GM13976 (cell line): Measurements from ENCODE around the gene PGLYRP1.

ENCODE experiments used
- DNase-seq: peaks from one replicate; pipeline ENCODE4 v3.0.0; 2012; ENCODE audit warnings: low spot score
- in situ Hi-C: fragments of 300-500 bp; cut with MboI; formaldehyde crosslinking; loops from one replicate; pipeline ENCODE4 v1.12.0; 2022; ENCODE audit warnings: low sequenced_read_pairs, mixed read lengths, inconsistent platforms; ENCODE audit not compliant: unreplicated experiment
- TF ChIP-seq, protein P1 (sequence below): IDR thresholded peaks from 2 replicates; pipeline ENCODE4 v1.5.1; 2012; ENCODE audit warnings: borderline replicate concordance, mild to moderate bottlenecking; ENCODE audit not compliant: insufficient read depth; ENCODE audit errors: extremely low read depth, missing control alignments, control extremely low read depth

PGLYRP1 gene

GRCh38 chr19:46033401-46033800, 10.5 kb upstream of the PGLYRP1 start:
- TF ChIP-seq, protein P1, sequence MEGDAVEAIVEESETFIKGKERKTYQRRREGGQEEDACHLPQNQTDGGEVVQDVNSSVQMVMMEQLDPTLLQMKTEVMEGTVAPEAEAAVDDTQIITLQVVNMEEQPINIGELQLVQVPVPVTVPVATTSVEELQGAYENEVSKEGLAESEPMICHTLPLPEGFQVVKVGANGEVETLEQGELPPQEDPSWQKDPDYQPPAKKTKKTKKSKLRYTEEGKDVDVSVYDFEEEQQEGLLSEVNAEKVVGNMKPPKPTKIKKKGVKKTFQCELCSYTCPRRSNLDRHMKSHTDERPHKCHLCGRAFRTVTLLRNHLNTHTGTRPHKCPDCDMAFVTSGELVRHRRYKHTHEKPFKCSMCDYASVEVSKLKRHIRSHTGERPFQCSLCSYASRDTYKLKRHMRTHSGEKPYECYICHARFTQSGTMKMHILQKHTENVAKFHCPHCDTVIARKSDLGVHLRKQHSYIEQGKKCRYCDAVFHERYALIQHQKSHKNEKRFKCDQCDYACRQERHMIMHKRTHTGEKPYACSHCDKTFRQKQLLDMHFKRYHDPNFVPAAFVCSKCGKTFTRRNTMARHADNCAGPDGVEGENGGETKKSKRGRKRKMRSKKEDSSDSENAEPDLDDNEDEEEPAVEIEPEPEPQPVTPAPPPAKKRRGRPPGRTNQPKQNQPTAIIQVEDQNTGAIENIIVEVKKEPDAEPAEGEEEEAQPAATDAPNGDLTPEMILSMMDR, result no peak
- in situ Hi-C loops, result no loop called here
- DNase-seq, result no peak

DNA sequence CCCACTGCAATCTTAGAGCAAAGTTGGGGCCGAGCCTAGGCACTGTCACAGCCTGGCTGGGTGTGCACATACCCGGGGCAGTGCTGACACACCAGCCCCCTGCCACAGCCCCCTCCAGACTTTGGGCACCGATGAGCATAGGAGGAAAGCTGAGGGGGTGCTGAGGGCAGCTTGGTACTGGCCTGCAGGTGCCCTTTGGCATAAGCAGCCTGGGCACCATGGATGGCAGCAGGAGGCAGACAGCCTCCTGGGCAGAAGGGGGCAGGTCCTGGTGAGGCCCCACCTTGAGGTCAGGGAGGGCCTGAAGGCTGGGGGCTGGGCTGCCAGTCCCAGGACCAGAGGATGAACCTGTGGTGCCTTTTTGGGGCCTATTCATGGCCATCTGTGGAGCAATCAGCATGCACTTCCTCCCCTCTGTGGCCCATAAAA, 9.8 kb upstream of the PGLYRP1 start:
- DNase-seq, result no peak
- in situ Hi-C loops, result no loop called here
- TF ChIP-seq, protein P1, result no peak

DNA sequence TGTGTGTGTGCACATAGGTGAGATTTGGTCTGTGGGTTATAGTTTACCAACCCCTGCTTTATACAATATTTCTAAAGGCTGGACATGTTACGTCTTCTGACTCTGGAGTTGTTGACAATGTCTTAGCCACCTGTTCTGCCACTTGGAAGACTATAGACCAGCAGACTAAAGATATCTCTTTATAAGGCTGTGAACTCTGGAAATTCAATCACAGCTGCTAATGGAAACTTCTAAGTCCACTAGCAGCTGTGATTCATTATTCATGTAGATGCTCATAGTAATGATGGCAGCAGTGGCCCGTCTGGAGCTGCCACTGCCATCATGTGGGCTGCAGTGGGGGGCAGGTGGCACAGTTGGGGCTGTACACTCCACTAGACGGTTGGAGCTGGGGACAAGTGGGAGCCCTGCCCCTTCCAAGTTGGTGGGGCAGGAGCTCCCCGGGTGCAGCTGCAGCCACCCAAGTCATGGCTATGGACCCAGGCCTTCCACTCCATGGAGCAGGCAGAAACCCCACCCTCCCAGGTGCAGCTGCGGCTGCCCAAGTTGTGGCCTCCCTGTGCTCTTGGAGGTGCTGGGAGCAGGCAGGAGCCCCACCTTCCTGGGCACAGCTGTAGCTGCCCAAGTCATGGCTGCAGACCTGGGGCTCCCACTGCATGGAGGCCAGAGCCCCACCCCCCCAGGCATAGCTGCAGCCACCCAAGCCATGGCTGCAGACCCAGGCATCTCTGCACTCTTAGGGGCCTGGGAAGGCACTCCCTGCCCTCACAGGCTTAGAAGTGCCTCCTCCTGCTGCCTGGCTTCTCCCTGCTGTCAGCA, 9.1 kb upstream of the PGLYRP1 start:
- in situ Hi-C loops, result no loop called here
- TF ChIP-seq, protein P1, result no peak
- DNase-seq, result no peak

DNA sequence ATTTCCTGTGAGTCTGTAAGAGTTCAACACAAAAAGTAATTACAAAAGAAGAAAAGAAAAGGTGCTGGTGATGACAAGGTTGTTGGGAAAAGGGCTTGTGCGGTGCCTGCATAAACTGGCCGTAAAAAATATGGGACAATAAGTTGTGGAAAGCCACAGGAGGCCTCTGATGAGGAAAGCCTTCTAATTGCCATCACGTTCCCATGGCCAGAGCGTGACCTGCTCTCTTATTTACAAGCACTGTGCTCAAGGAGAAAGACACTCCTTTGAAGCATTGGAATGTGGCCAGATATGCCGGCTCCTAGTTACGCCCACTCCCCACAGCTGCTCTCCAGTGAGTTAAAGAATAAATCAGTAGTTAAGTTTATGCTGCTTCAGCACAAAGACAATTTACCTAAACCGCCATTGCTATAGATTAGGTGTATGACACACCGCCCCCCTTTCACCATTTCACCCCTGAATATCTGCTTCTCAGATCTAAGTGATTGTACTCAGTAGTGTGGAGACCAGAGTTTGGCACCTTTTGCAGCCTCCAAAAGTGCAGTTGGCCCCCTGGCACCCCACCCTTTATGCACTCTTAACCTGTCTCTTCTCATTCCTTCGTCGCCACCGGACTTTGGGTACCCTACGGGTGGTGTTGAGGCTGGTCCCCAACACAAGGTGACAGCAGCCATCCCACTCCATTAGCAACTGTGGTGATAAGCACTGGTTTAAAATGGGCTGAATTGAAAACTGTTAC, 8.1 kb upstream of the PGLYRP1 start:
- no peak for DNase-seq
- TF ChIP-seq, protein P1, result no peak
- in situ Hi-C loops, result no loop called here

DNA sequence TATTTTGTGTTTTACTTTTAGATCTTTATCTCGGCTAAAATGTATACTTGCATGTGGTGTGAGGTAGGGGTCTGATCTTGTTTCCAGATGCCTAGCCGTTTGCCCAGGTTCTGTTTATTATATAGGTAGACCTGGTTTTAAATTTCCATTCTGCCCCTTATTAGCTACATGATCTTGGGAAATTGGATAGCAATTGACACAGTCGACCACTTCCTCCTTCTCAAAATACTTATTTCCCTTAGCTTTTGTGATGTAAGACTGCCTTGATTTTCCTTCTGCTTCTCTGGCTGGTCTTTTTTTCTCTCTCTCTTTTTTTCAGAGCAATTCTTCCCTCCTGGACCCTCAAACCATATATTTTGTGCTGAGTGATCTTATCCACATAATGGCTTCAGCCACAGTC, 3.0 kb upstream of the PGLYRP1 start:
- TF ChIP-seq, protein P1, result no peak
- DNase-seq, result no peak
- in situ Hi-C loops, result loop anchor here (10.0 kb wide), 1 partner anchor 239 kb away; no protein-coding TSS in a partner anchor

DNA sequence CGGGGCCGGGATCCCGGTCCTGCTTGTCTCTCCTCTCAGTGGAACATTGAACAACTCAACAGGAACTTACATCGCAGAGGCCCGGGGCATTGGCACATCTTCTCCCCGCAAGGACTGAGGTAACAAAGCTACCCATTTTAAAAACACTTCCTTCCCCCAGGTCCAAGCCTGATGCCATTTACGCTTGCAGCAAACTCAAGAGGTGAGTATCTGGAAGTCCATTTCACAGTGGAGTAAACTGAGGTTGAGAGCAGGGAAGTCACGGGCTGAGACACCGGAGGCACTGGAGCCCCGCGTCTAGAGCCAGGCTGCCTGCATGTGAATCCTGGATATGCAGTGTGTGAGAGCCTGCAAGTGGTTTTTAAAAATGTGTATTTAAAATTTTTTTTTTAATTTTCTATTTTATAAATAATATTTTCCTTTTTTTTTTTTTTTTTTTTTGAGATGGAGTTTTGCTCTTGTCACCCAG, 492 bp upstream of the PGLYRP1 start:
- TF ChIP-seq, protein P1, result no peak
- no peak for DNase-seq
- in situ Hi-C loops, result loop anchor here (10.0 kb wide), 1 partner anchor 241 kb away; no protein-coding TSS in a partner anchor
